ENCODE measurements around the gene GREM1. TPM values are rescaled to one million over a fixed set of nuclear protein-coding genes. Genes with fewer than 3 reads are reported as not detected.

GREM1 gene
- polyA plus RNA-seq, 1 of the 3 experiments (the other 2 are of a cell fraction), result 23.9 TPM

- CTCF ChIA-PET, result no interaction called here
- H3K9me3 ChIP-seq, result no peaks in the 10 kb centered on the region
These were observed 834 bp upstream of the GREM1 start for GRCh38 chr15:32716915-32717425.

More at GRCh38 chr15:32716915-32717425, 834 bp upstream of the GREM1 start:
- TF ChIP-seq CHD2 (IDR thresholded peaks at IDR 0.05; ENCODE audit: low read length, partially characterized antibody) (no peak), SMC3 (IDR thresholded peaks at IDR 0.05; ENCODE audit: low read depth, low read length) (no peak), FOXJ3 (CRISPR knock-in tag; IDR thresholded peaks at IDR 0.05) (no peak), EZH2phosphoT487 (IDR thresholded peaks at IDR 0.05; ENCODE audit: borderline replicate concordance, low read depth) (no peak), SIN3A (IDR thresholded peaks at IDR 0.05; ENCODE audit: borderline replicate concordance, low read depth, low read length) (no peak), ELF1 (IDR thresholded peaks at IDR 0.05) (no peak), YY1 (IDR thresholded peaks at IDR 0.05; ENCODE audit: low read depth) (no peak), RAD21 (IDR thresholded peaks at IDR 0.05; ENCODE audit: low read length) (no peak), REST (IDR thresholded peaks at IDR 0.05; ENCODE audit: low read depth, low read length) (no peak), CTCF (IDR thresholded peaks at IDR 0.05) (no peak), IRF3 (IDR thresholded peaks at IDR 0.05; ENCODE audit: low read depth, low read length) (no peak), MEF2A (IDR thresholded peaks at IDR 0.05; ENCODE audit: borderline replicate concordance, low read depth) (no peak)
- H3K9ac ChIP-seq, result peak overlapping the region; percentile 80
- peak overlapping the region in 1 of 2 experiments; percentile 49; a peak in 2 of 4 replicates for H3K27ac ChIP-seq (ENCODE audit: low read depth in 2 of 2, low read length in 1 of 2)
- WGBS (ENCODE audit: low lambda C conversion rate), result 76% methylated on average over 21 of the region's 21 CpGs
- peaks cover 0 to 11% of the 10 kb centered on the region in 2 experiments for H3K36me3 ChIP-seq (replicated peaks in 1 of 2; ENCODE audit: control insufficient read depth in 1 of 2, insufficient read depth in 2 of 2, low read length in 1 of 2)
- H3F3A ChIP-seq (replicated peaks; ENCODE audit: insufficient read depth), result peaks cover 44% of the 10 kb centered on the region
- H3K9me2 ChIP-seq, result no peaks in the 10 kb centered on the region
- DNase-seq, result no peak
- peaks cover 0 to 11% of the 10 kb centered on the region in 2 experiments; a peak in 1 of 4 replicates for H3K4me1 ChIP-seq (ENCODE audit: control insufficient read depth in 1 of 2, insufficient read depth in 2 of 2, low read depth in 1 of 2, low read length in 1 of 2)
- POLR2A ChIA-PET, result no interaction called here
- peaks cover 10% of the 10 kb centered on the region; the same call in 1 of the 2 replicates for H4K20me1 ChIP-seq (ENCODE audit: insufficient read depth)
- H3K79me2 ChIP-seq (ENCODE audit: insufficient read depth), result peaks cover 48% of the 10 kb centered on the region
- H3K27me3 ChIP-seq (ENCODE audit: insufficient read depth), result no peaks in the 10 kb centered on the region
- peak overlapping the region; percentile 87 for H2AFZ ChIP-seq (ENCODE audit: low read depth)
- peak overlapping the region; percentile 95; the same call in 1 of the 2 replicates for H3K4me2 ChIP-seq
- peak overlapping the region; percentile 61 to 70 for H3K4me3 ChIP-seq (ENCODE audit: low read depth in 2 of 2, low read length in 1 of 2)

Data from SK-N-SH (cell line).